MCF 10A (cell line): Measurements from ENCODE around the gene GPC6. TPM values are rescaled to one million over a fixed set of nuclear protein-coding genes. Genes with fewer than 3 reads are reported as not detected.

Source experiments
- BruUV-seq: library from RNA; stranded (reverse); fragments of 400-500 nt; replicated peaks from 2 replicates; lab custom pipeline; 2021; lab: Mats Ljungman, UMichigan
- CTCF ChIA-PET: fragments of 300-600 bp; sonication (Branson Sonifier 250); formaldehyde crosslinking; extraction: SDS; loops from one replicate; lab custom pipeline; 2021; ENCODE audit warnings: antibody characterized with exemption, inconsistent platforms; lab: Yijun Ruan, JAX
- POLR2A ChIA-PET: fragments of 300-600, 350-650 bp; sonication (Branson Sonifier 250); formaldehyde crosslinking; extraction: SDS; loops from one replicate; lab custom pipeline; 2020; ENCODE audit warnings: antibody characterized with exemption, inconsistent platforms; lab: Yijun Ruan, JAX
- DNase-seq: peaks from one replicate; pipeline ENCODE4 v3.0.0-alpha.2; 2018; ENCODE audit not compliant: unreplicated experiment
- H3K27ac Mint-ChIP-seq: one replicate; pipeline ENCODE4 v1.8.0; 2022; ENCODE audit warnings: mild to moderate bottlenecking, low read depth, mixed read lengths; ENCODE audit not compliant: unreplicated experiment
- H3K27me3 Mint-ChIP-seq: one replicate; pipeline ENCODE4 v1.8.0; 2022; ENCODE audit warnings: mixed read lengths; ENCODE audit not compliant: insufficient read depth, unreplicated experiment
- H3K36me3 Mint-ChIP-seq: one replicate; pipeline ENCODE4 v1.8.0; 2022; ENCODE audit warnings: mild to moderate bottlenecking, moderate library complexity, mixed read lengths; ENCODE audit not compliant: insufficient read depth, unreplicated experiment
- H3K4me1 Mint-ChIP-seq: one replicate; pipeline ENCODE4 v1.8.0; 2022; ENCODE audit warnings: mixed read lengths; ENCODE audit not compliant: insufficient read depth, unreplicated experiment
- H3K4me3 Mint-ChIP-seq: one replicate; pipeline ENCODE4 v1.8.0; 2022; ENCODE audit warnings: mild to moderate bottlenecking, moderate library complexity, mixed read lengths; ENCODE audit not compliant: unreplicated experiment
- H3K9me3 Mint-ChIP-seq: one replicate; pipeline ENCODE4 v1.8.0; 2022; ENCODE audit warnings: mixed read lengths; ENCODE audit not compliant: unreplicated experiment
- intact Hi-C: fragments of 100-400 bp; cut with micrococcal nuclease; formaldehyde crosslinking; loops from 2 replicates; pipeline ENCODE4 v1.14.1; 2022
- total RNA-seq: library from RNA; stranded (reverse); gene quantifications from 2 replicates; pipeline ENCODE4 v1.2.3, GENCODE V29; 2022
- TF ChIP-seq, protein P1 (sequence below): fragments of 200-600 bp; IDR thresholded peaks from one replicate; pipeline ENCODE4 v1.8.0; 2022; ENCODE audit warnings: antibody characterized with exemption, mild to moderate bottlenecking; ENCODE audit not compliant: unreplicated experiment

Gene GPC6
- total RNA-seq, 1 experiment from 2014 or later = 8.4 TPM

DNA sequence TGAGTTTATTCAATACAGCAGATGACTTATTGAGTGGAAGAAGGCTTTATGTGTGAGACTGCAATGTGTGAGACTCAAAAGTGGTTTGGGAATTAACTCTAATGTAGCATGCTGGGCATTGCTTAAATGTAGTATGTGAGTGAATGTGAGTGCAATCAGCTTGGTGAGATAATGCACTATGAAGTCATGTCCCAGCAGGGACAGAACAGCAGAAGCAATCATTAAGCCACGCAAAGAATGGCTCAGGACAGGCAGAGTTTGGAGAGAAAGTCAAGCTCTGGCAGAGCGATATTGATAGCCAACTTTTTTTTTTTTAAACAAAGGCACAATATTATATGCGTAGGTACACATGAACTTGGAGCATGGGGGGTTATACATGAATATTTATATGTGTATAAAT lies 597.7 kb downstream of the GPC6 start:
- no peak for DNase-seq
- no peak overlapping the region for H3K27ac Mint-ChIP-seq
- ChIA-PET CTCF (no interaction called here), POLR2A (interaction anchor here (0.7 kb wide), 2 partner anchors 251 to 513 kb away, joined by 3 to 4 read pairs; no protein-coding TSS in a partner anchor)
- no TSS peak for BruUV-seq
- no peaks in the 10 kb centered on the region for H3K9me3 Mint-ChIP-seq
- H3K4me3 Mint-ChIP-seq = no peak overlapping the region
- no peaks in the 10 kb centered on the region for H3K4me1 Mint-ChIP-seq
- TF ChIP-seq, protein P1, sequence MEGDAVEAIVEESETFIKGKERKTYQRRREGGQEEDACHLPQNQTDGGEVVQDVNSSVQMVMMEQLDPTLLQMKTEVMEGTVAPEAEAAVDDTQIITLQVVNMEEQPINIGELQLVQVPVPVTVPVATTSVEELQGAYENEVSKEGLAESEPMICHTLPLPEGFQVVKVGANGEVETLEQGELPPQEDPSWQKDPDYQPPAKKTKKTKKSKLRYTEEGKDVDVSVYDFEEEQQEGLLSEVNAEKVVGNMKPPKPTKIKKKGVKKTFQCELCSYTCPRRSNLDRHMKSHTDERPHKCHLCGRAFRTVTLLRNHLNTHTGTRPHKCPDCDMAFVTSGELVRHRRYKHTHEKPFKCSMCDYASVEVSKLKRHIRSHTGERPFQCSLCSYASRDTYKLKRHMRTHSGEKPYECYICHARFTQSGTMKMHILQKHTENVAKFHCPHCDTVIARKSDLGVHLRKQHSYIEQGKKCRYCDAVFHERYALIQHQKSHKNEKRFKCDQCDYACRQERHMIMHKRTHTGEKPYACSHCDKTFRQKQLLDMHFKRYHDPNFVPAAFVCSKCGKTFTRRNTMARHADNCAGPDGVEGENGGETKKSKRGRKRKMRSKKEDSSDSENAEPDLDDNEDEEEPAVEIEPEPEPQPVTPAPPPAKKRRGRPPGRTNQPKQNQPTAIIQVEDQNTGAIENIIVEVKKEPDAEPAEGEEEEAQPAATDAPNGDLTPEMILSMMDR = no peak
- intact Hi-C loops = no loop called here
- no peaks in the 10 kb centered on the region for H3K36me3 Mint-ChIP-seq
- H3K27me3 Mint-ChIP-seq = no peaks in the 10 kb centered on the region

DNA sequence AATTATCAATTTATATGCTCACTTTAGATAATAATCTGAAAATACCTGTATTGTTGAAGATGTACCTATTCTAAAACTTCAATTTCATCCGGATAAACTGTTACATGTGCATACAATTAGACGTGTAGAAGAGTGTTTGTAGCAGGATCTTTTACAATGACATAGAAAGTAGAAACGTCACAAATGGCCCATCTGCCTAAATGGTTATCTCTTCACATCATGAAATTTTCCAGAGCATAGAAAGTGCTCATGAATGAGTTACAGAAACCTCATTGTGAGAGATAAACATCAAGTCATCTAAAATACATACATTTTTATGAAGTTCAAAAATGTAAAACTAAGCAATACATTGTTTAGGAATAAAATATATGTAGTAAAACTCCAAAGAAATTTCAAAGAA lies 607.4 kb downstream of the GPC6 start:
- Mint-ChIP-seq H3K4me3 (no peak overlapping the region), H3K9me3 (no peaks in the 10 kb centered on the region), H3K36me3 (no peaks in the 10 kb centered on the region), H3K27ac (no peak overlapping the region), H3K27me3 (no peaks in the 10 kb centered on the region), H3K4me1 (no peaks in the 10 kb centered on the region)
- intact Hi-C loops = no loop called here
- TF ChIP-seq, protein P1 = no peak
- no TSS peak for BruUV-seq
- POLR2A ChIA-PET = no interaction called here
- DNase-seq = no peak
- CTCF ChIA-PET = no interaction called here

DNA sequence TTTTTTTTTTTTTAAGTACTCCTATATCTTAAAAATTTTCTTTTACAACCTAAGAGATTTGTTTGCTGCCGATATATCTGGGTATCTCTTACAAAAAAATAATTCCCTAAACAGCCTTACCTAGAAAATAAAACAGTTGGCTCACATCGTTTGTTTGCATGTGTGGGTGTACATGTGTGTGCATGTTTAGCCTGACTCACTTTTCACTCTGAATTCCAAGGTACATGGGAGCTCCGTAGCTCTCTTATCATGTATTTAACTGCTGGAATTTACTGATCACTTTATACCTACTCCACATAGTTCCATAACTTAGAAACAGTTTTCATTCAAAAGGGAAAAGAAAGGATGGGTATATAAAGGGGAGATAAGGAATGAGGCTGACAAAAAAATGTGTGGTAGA lies 616.5 kb downstream of the GPC6 start:
- TF ChIP-seq, protein P1 = no peak
- DNase-seq = peak; percentile 29
- H3K27me3 Mint-ChIP-seq = no peaks in the 10 kb centered on the region
- BruUV-seq = no TSS peak
- no peak overlapping the region for H3K4me3 Mint-ChIP-seq
- intact Hi-C loops = no loop called here
- ChIA-PET POLR2A (interaction anchor here (0.8 to 1.0 kb wide), 4 partner anchors 8 to 643 kb away, joined by 3 read pairs; no protein-coding TSS in a partner anchor), CTCF (interaction anchor here (0.6 to 1.2 kb wide), 4 partner anchors 18 to 652 kb away, joined by 3 to 4 read pairs (median 3); no protein-coding TSS in a partner anchor)
- peaks cover 6% of the 10 kb centered on the region for H3K4me1 Mint-ChIP-seq
- no peak overlapping the region for H3K27ac Mint-ChIP-seq
- no peaks in the 10 kb centered on the region for H3K9me3 Mint-ChIP-seq
- H3K36me3 Mint-ChIP-seq = no peaks in the 10 kb centered on the region

DNA sequence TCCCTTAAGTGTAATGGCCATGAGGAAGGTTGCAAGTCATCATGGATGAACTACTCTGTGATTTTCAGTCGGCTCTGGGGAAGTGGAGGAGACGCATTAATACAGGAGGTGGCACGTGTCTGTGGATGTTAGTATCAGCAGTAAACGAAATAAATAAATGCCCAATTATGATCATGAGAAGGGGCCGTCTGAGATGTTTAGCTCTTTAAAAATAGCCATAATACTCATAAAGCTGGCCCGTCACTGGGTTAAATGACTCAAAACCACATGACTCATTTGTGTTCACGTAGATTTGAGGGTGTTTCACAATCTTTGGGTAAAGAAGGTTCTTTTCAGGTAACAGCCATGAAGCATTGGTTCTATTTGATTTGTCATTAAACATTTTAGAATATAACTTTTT lies 620.6 kb downstream of the GPC6 start:
- H3K4me3 Mint-ChIP-seq = peak overlapping the region; percentile 20
- intact Hi-C loops = loop anchor here (5.0 kb wide), 1 partner anchor 620 kb away; the partner anchor contains the start of gene GPC6
- H3K27ac Mint-ChIP-seq = peak overlapping the region; percentile 91
- peaks cover 13% of the 10 kb centered on the region for H3K4me1 Mint-ChIP-seq
- H3K36me3 Mint-ChIP-seq = no peaks in the 10 kb centered on the region
- H3K27me3 Mint-ChIP-seq = no peaks in the 10 kb centered on the region
- ChIA-PET CTCF (no interaction called here), POLR2A (interaction anchor here (0.5 to 1.5 kb wide), 7 partner anchors 8 to 626 kb away, joined by 3 to 4 read pairs (median 3); no protein-coding TSS in a partner anchor)
- no peaks in the 10 kb centered on the region for H3K9me3 Mint-ChIP-seq
- BruUV-seq = no TSS peak
- DNase-seq = peak; percentile 90
- TF ChIP-seq, protein P1 = no peak
